ENCODE results near the gene DPP3. TPM values are rescaled to one million over a fixed set of nuclear protein-coding genes. Genes with fewer than 3 reads are reported as not detected.

Gene DPP3
- total RNA-seq, 1 experiment from 2014 or later = 55.6 TPM

DNA sequence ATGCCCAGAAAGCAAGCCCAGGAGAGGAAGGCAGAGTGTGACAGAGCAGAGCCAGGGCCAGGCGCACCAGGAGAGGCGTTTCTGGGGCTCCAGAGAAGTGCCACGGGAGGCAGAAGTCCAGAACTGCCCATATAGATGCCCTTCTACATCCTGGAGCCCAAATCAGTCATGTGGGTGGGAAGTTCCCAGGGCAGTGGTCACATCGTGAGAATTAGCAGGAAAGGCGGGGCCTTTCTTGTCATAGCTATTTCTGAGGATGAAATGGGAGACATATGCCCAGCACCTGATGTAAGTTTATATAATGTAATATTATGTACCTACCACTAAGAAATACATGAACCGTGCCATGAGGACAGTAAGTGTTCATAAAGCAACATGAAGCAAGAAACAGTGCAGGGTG, 52.5 kb downstream of the DPP3 start:
- ChIA-PET CTCF (no interaction called here), POLR2A (no interaction called here), RAD21 (ENCODE audit: low non-redundant PET in 1 of 2, low total read pairs in 2 of 2, uncharacterized antibody in 2 of 2, unreplicated experiment in 2 of 2) (no interaction called here)
- H3K9me3 ChIP-seq (ENCODE audit: control insufficient read depth in 1 of 2, insufficient read depth in 1 of 2, low read depth in 1 of 2, low read length in 2 of 2) = no peaks in the 10 kb centered on the region
- H2AFZ ChIP-seq (ENCODE audit: low read depth, low read length, poor library complexity, severe bottlenecking) = no peak overlapping the region
- no peaks in the 10 kb centered on the region for H4K20me1 ChIP-seq (ENCODE audit: insufficient read depth)
- DNase-seq (ENCODE audit: low read depth, low spot score) = no peak
- no peak overlapping the region for H3K9ac ChIP-seq (ENCODE audit: low read length)
- H3K27ac ChIP-seq (ENCODE audit: low read depth, low read length) = no peak overlapping the region
- no peaks in the 10 kb centered on the region for H3K79me2 ChIP-seq (ENCODE audit: insufficient read depth, low read length)
- no peaks in the 10 kb centered on the region for H3K9me2 ChIP-seq (ENCODE audit: insufficient read depth)
- ATAC-seq = no peak
- intact Hi-C loops (cut with micrococcal nuclease) = no loop called here
- BruUV-seq (replicated peaks) = TSS peak; percentile 21
- no peaks in the 10 kb centered on the region; a peak in 1 of 4 replicates for H3K36me3 ChIP-seq (ENCODE audit: control insufficient read depth in 1 of 2, insufficient read depth in 2 of 2, low read length in 2 of 2)
- no peak overlapping the region for H3K4me2 ChIP-seq (ENCODE audit: low read length)
- no peaks in the 10 kb centered on the region for H3K27me3 ChIP-seq (ENCODE audit: insufficient read depth, low read length)
- no peak overlapping the region for H3K4me3 ChIP-seq (replicated peaks in 1 of 2; ENCODE audit: low read depth in 1 of 2, low read length in 2 of 2)
- H3K4me1 ChIP-seq (ENCODE audit: control insufficient read depth in 1 of 2, insufficient read depth in 2 of 2, low read length in 2 of 2) = no peaks in the 10 kb centered on the region
- TF ChIP-seq JUND (IDR thresholded peaks at IDR 0.05) (no peak), CBX3 (IDR thresholded peaks at IDR 0.05; ENCODE audit: low read depth) (no peak), ZFX (IDR thresholded peaks at IDR 0.05) (no peak), POLR2A (IDR thresholded peaks at IDR 0.05; ENCODE audit: borderline replicate concordance, extremely low read depth, insufficient read depth, insufficient read length) (no peak), CEBPB (IDR thresholded peaks at IDR 0.05; ENCODE audit: low read depth) (no peak), ZNF274 (IDR thresholded peaks at IDR 0.05; ENCODE audit: low read depth, low read length) (no peak), RAD21 (IDR thresholded peaks at IDR 0.05; ENCODE audit: low read depth) (no peak), SRF (IDR thresholded peaks at IDR 0.05; ENCODE audit: low read depth) (no peak)
- TF ChIP-seq, protein P1, sequence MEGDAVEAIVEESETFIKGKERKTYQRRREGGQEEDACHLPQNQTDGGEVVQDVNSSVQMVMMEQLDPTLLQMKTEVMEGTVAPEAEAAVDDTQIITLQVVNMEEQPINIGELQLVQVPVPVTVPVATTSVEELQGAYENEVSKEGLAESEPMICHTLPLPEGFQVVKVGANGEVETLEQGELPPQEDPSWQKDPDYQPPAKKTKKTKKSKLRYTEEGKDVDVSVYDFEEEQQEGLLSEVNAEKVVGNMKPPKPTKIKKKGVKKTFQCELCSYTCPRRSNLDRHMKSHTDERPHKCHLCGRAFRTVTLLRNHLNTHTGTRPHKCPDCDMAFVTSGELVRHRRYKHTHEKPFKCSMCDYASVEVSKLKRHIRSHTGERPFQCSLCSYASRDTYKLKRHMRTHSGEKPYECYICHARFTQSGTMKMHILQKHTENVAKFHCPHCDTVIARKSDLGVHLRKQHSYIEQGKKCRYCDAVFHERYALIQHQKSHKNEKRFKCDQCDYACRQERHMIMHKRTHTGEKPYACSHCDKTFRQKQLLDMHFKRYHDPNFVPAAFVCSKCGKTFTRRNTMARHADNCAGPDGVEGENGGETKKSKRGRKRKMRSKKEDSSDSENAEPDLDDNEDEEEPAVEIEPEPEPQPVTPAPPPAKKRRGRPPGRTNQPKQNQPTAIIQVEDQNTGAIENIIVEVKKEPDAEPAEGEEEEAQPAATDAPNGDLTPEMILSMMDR (IDR thresholded peaks at IDR 0.05 in 2 of 3, conservative IDR thresholded peaks at IDR 0.05 in 1 of 3; ENCODE audit: borderline replicate concordance in 1 of 3, insufficient read depth in 1 of 3, low read depth in 2 of 3, low read length in 2 of 3) = no peak

DNA sequence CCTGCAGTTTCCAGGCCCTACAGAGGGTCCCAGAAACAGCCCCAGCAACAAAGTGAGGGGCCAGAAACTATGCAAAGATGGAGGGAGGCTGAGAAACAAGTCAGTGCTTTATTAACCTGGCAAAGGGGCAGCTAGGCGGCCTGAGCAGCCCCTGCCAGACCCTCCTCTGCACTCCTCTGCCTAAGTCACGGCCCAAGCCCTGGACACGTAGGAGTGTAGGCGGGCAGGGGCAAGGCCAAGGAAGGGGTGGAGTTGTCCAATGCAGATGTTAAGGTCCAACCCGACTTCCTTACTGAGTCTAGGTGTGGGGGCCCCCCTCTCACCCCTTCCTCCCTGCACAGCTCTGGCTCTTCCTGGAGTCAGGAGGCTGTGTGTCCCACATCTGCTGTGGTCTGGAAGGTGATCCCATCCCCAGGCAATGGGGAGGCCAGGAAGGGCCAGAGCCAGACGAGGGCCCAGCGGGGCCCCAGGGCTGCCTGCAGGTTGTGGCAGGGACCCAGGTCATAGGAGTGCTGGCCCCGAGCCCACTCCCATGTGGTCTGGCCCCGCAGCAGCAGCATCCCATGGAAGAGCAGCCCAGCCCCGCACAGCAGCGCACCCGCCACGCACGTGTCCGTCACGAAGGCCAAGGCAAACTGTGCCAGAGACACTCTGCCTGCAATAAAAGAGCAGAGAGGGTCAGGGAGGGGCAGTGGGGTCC, 59.1 kb downstream of the DPP3 start:
- H3K79me2 ChIP-seq (ENCODE audit: insufficient read depth, low read length) = no peaks in the 10 kb centered on the region
- DNase-seq (ENCODE audit: low read depth, low spot score) = no peak
- CTCF ChIA-PET = no interaction called here
- RAD21 ChIA-PET (ENCODE audit: low non-redundant PET in 1 of 2, low total read pairs in 2 of 2, uncharacterized antibody in 2 of 2, unreplicated experiment in 2 of 2) = no interaction called here
- H4K20me1 ChIP-seq (ENCODE audit: insufficient read depth) = no peaks in the 10 kb centered on the region
- H3K36me3 ChIP-seq (ENCODE audit: control insufficient read depth in 1 of 2, insufficient read depth in 2 of 2, low read length in 2 of 2) = no peaks in the 10 kb centered on the region
- H3K4me2 ChIP-seq (ENCODE audit: low read length) = no peak overlapping the region
- ATAC-seq = no peak; the same call in 1 of the 2 replicates
- H3K27me3 ChIP-seq (ENCODE audit: insufficient read depth, low read length) = no peaks in the 10 kb centered on the region
- H3K9me3 ChIP-seq (ENCODE audit: control insufficient read depth in 1 of 2, insufficient read depth in 1 of 2, low read depth in 1 of 2, low read length in 2 of 2) = no peaks in the 10 kb centered on the region
- H2AFZ ChIP-seq (ENCODE audit: low read depth, low read length, poor library complexity, severe bottlenecking) = no peak overlapping the region
- no peak overlapping the region for H3K27ac ChIP-seq (ENCODE audit: low read depth, low read length)
- POLR2A ChIA-PET = no interaction called here
- no peaks in the 10 kb centered on the region for H3K9me2 ChIP-seq (ENCODE audit: insufficient read depth)
- no peaks in the 10 kb centered on the region for H3K4me1 ChIP-seq (ENCODE audit: control insufficient read depth in 1 of 2, insufficient read depth in 2 of 2, low read length in 2 of 2)
- H3K9ac ChIP-seq (ENCODE audit: low read length) = no peak overlapping the region
- H3K4me3 ChIP-seq (replicated peaks in 1 of 2; ENCODE audit: low read depth in 1 of 2, low read length in 2 of 2) = no peak overlapping the region
- intact Hi-C loops (cut with micrococcal nuclease) = no loop called here
- BruUV-seq (replicated peaks) = no TSS peak
- no peak for TF ChIP-seq RAD21 (IDR thresholded peaks at IDR 0.05; ENCODE audit: low read depth)
- TF ChIP-seq POLR2A (IDR thresholded peaks at IDR 0.05; ENCODE audit: borderline replicate concordance, extremely low read depth, insufficient read depth, insufficient read length) = no peak
- no peak for TF ChIP-seq FOSL1 (IDR thresholded peaks at IDR 0.05; ENCODE audit: low read depth)
- no peak for TF ChIP-seq TCF7L2 (IDR thresholded peaks at IDR 0.05; ENCODE audit: borderline replicate concordance, extremely low read depth, insufficient read depth, insufficient read length)
- TF ChIP-seq POLR2AphosphoS5 (IDR thresholded peaks at IDR 0.05; ENCODE audit: low read depth, low read length) = no peak
- TF ChIP-seq EZH2phosphoT487 (IDR thresholded peaks at IDR 0.05; ENCODE audit: borderline replicate concordance) = no peak
- no peak for TF ChIP-seq EZH2 (IDR thresholded peaks at IDR 0.05)
- TF ChIP-seq SRF (IDR thresholded peaks at IDR 0.05; ENCODE audit: low read depth) = no peak
- TF ChIP-seq ZNF274 (IDR thresholded peaks at IDR 0.05; ENCODE audit: low read depth, low read length) = no peak
- TF ChIP-seq, protein P1 (IDR thresholded peaks at IDR 0.05 in 2 of 3, conservative IDR thresholded peaks at IDR 0.05 in 1 of 3; ENCODE audit: borderline replicate concordance in 1 of 3, insufficient read depth in 1 of 3, low read depth in 2 of 3, low read length in 2 of 3) = no peak
